ENCODE measurements around the gene PCLO. TPM values are rescaled to one million over a fixed set of nuclear protein-coding genes. Genes with fewer than 3 reads are reported as not detected.

The PCLO gene
- total and polyA plus RNA-seq, 9 donors = 0.31 to 3.6 (median 1.4) TPM

DNA sequence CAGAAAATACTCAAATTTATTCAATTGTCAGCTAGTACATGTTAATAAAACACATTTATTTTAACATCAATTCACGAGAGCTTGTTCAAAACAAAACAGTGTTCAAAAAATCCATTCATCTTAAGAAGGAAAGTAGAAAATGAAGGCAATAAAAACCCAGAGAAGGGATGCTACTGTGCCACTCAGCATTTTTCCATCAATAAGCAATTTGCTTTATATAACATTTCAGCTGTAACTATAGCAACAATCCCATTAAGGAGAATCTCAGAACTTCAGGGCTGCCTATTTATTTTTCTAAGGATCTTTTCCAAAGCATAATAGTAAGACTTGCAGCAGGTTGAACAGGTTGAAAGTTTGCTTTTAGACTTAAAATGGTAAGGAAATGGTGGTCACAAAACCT is 190.5 kb downstream of the PCLO start:
- H3K4me3 ChIP-seq = no peak overlapping the region
- H3K9me3 ChIP-seq = no peaks in the 10 kb centered on the region
- no peak for DNase-seq
- no peak overlapping the region for H3K27ac ChIP-seq
- WGBS, 3 donors = 56 to 67% (median 63%) methylated on average over 1 of the region's 1 CpG
- H3K4me1 ChIP-seq (ENCODE audit: insufficient read depth) = no peaks in the 10 kb centered on the region
- intact Hi-C loops (cut with DNase I) = no loop called here
- no peaks in the 10 kb centered on the region for H3K36me3 ChIP-seq
- TF ChIP-seq, protein P1, sequence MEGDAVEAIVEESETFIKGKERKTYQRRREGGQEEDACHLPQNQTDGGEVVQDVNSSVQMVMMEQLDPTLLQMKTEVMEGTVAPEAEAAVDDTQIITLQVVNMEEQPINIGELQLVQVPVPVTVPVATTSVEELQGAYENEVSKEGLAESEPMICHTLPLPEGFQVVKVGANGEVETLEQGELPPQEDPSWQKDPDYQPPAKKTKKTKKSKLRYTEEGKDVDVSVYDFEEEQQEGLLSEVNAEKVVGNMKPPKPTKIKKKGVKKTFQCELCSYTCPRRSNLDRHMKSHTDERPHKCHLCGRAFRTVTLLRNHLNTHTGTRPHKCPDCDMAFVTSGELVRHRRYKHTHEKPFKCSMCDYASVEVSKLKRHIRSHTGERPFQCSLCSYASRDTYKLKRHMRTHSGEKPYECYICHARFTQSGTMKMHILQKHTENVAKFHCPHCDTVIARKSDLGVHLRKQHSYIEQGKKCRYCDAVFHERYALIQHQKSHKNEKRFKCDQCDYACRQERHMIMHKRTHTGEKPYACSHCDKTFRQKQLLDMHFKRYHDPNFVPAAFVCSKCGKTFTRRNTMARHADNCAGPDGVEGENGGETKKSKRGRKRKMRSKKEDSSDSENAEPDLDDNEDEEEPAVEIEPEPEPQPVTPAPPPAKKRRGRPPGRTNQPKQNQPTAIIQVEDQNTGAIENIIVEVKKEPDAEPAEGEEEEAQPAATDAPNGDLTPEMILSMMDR (IDR thresholded peaks at IDR 0.05) = no peak
- TF ChIP-seq POLR2A (IDR thresholded peaks at IDR 0.05) (no peak), EP300 (IDR thresholded peaks at IDR 0.05) (no peak)
- no peaks in the 10 kb centered on the region for H3K27me3 ChIP-seq

DNA sequence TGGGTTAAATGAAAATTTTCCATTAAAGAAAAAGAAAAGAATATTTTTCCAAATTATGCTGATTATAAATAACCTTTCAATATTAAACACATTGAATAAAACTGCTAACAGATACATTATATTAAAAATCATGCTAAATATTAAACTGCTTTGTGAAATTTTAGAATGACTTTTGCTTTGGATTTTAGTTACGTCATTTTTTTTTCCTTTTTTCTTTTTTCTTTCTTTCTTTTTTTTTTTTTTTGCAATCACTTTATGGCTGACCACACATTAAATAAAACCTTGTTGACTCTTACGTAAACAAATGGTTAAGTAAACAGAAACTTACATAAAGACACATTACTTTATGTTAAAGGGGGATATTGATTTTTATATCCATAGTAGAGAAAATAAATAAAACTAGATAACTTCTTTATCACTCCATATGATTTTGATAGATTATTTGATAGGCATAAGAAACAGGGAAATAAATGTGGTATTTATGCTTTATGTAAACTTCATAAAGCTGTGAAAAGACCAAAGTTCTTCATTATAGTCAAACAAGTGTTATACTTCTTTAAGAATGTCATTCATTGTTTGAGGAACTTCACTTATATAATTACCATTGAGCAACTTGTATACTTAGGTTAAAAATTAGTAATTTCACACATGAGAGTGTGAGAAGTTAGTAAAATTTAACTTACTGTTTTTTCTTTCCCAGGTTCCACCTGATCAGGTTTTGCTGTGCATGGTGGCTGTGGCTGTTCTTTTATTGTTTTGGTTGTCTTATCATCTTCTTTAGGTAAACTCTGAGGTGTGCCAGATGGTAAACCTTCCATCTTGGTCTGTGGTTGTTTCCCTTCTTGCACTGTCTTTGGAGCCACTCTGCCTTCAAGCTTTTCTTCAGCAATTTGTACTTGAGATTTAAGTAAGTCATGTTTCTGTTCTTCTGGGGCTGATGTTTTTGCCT is 197.3 kb downstream of the PCLO start:
- intact Hi-C loops (cut with DNase I) = no loop called here
- no peaks in the 10 kb centered on the region for H3K27me3 ChIP-seq
- TF ChIP-seq EP300 (IDR thresholded peaks at IDR 0.05) = no peak
- TF ChIP-seq, protein P1 (IDR thresholded peaks at IDR 0.05) = no peak
- TF ChIP-seq POLR2A (IDR thresholded peaks at IDR 0.05) = no peak
- DNase-seq = no peak
- H3K9me3 ChIP-seq = no peaks in the 10 kb centered on the region
- no peak overlapping the region for H3K4me3 ChIP-seq
- no peaks in the 10 kb centered on the region for H3K4me1 ChIP-seq (ENCODE audit: insufficient read depth)
- H3K36me3 ChIP-seq = no peaks in the 10 kb centered on the region
- WGBS, 3 donors = 88 to 96% (median 90%) methylated on average over 2 of the region's 2 CpGs
- H3K27ac ChIP-seq = no peak overlapping the region

GRCh38 chr7:82964150-82964882 is 198.4 kb downstream of the PCLO start:
- no peak for DNase-seq
- intact Hi-C loops (cut with DNase I) = no loop called here
- 93 to 98% (median 96%) methylated on average over 1 of the region's 1 CpG for WGBS, 3 donors

GRCh38 chr7:82961240-82961639 is 201.4 kb downstream of the PCLO start:
- Histone ChIP-seq H3K4me3 (no peak overlapping the region), H3K36me3 (no peaks in the 10 kb centered on the region), H3K4me1 (ENCODE audit: insufficient read depth) (no peaks in the 10 kb centered on the region), H3K27me3 (no peaks in the 10 kb centered on the region), H3K9me3 (no peaks in the 10 kb centered on the region), H3K27ac (no peak overlapping the region)
- WGBS, 3 donors = 91 to 94% (median 92%) methylated on average over 3 of the region's 3 CpGs
- intact Hi-C loops (cut with DNase I) = no loop called here
- TF ChIP-seq, protein P1 (IDR thresholded peaks at IDR 0.05) = no peak
- TF ChIP-seq EP300 (IDR thresholded peaks at IDR 0.05) = no peak
- TF ChIP-seq POLR2A (IDR thresholded peaks at IDR 0.05) = no peak
- DNase-seq = no peak

More at GRCh38 chr7:82964150-82964882, 198.4 kb downstream of the PCLO start:
- Histone ChIP-seq H3K4me1 (ENCODE audit: insufficient read depth) (no peaks in the 10 kb centered on the region), H3K27me3 (no peaks in the 10 kb centered on the region), H3K9me3 (no peaks in the 10 kb centered on the region), H3K4me3 (no peak overlapping the region), H3K27ac (no peak overlapping the region), H3K36me3 (no peaks in the 10 kb centered on the region)
- TF ChIP-seq EP300 (IDR thresholded peaks at IDR 0.05) (no peak), POLR2A (IDR thresholded peaks at IDR 0.05) (no peak)
- TF ChIP-seq, protein P1 (IDR thresholded peaks at IDR 0.05) = no peak
